Astrocyte (in vitro differentiated cells and primary cell): ENCODE results near the gene HS6ST3.

ENCODE experiments used
- EZH2 ChIP-seq: IDR thresholded peaks from 2 replicates; pipeline ENCODE4 v1.6.1; 2012; ENCODE audit warnings: mild to moderate bottlenecking, low read length, inconsistent platforms; ENCODE audit not compliant: insufficient read depth
- TF ChIP-seq, protein P1 (sequence below): IDR thresholded peaks from 2 replicates; pipeline ENCODE4 v1.5.1; 2011; ENCODE audit warnings: low read depth, mild to moderate bottlenecking, inconsistent platforms, low read length, moderate library complexity; ENCODE audit not compliant: insufficient read depth

DNA sequence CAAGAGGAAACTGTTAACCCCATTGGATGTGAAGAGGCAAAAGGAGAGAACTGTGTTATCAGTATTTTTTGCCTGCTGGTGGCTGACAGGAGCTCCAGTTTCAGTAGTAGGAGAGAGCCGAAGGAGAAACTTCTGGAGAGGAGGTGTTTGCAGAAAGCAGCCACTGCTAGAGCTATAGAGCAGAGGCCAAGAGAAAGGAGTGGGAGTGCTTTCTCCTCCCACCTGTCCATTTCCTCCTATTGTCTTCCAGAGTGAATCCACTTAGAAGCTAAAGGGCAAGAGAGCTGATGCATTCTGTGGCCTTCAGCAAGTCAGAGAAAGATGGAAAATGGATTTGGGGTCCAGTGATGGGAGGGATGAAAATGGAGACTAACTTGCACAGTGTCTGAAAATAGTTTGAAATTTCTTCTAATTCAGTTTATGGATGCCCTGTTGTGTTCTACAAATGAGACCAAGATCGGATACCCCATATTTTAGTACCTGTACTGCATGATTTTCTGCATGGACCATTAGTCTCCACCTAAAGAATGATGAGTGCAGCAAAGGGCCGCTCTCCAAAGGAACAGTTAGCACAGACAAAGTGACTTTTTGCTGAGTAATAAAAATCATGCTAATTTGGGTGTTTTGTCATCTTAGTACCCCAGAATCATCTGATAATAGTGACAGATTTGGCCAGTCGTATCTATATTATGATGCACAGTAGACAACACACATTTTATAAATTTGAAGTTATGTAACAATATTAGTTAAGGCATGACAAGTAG is 10.7 kb downstream of the HS6ST3 start:
- TF ChIP-seq EZH2: no peak
- TF ChIP-seq, protein P1, sequence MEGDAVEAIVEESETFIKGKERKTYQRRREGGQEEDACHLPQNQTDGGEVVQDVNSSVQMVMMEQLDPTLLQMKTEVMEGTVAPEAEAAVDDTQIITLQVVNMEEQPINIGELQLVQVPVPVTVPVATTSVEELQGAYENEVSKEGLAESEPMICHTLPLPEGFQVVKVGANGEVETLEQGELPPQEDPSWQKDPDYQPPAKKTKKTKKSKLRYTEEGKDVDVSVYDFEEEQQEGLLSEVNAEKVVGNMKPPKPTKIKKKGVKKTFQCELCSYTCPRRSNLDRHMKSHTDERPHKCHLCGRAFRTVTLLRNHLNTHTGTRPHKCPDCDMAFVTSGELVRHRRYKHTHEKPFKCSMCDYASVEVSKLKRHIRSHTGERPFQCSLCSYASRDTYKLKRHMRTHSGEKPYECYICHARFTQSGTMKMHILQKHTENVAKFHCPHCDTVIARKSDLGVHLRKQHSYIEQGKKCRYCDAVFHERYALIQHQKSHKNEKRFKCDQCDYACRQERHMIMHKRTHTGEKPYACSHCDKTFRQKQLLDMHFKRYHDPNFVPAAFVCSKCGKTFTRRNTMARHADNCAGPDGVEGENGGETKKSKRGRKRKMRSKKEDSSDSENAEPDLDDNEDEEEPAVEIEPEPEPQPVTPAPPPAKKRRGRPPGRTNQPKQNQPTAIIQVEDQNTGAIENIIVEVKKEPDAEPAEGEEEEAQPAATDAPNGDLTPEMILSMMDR: no peak
